GM13977 (cell line): Measurements from ENCODE around the gene DYRK4.
A peak's percentile ranks its signal among the peaks of the same experiment; 100 is the strongest.

Experiments used
- DNase-seq: peaks from one replicate; pipeline ENCODE4 v3.0.0; 2012; ENCODE audit warnings: low spot score
- in situ Hi-C: fragments of 300-500 bp; cut with MboI; formaldehyde crosslinking; loops from one replicate; pipeline ENCODE4 v1.12.0; 2022; ENCODE audit warnings: low sequenced_read_pairs, low pct_unique_long_range_greater_than_20kb, mixed read lengths, inconsistent platforms; ENCODE audit not compliant: unreplicated experiment
- TF ChIP-seq, protein P1 (sequence below): IDR thresholded peaks from 2 replicates; pipeline ENCODE4 v1.5.1; 2012; ENCODE audit warnings: mild to moderate bottlenecking, control low read depth; ENCODE audit not compliant: insufficient read depth; ENCODE audit errors: extremely low read depth, missing control alignments

Gene DYRK4

DNA sequence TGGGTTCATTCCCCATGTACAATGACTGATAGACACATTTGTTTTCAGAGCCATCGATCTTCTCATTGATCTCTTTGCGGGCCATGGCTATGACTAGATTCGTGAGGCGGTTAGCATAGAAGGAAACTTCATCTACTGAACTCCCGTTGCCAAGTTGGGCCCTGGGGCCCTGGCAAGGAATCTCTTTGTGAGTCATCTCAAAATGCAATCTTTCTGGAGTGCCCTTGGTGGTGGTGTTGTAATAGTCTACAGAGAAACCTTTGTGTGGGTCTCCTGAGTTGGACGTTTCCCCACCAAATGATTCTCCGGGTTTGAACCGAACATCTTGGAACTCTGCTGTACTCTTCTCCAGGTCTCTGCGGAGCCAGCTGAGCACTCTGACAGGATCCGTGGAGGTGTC, 66.4 kb downstream of the DYRK4 start:
- in situ Hi-C loops = no loop called here
- no peak for DNase-seq
- TF ChIP-seq, protein P1, sequence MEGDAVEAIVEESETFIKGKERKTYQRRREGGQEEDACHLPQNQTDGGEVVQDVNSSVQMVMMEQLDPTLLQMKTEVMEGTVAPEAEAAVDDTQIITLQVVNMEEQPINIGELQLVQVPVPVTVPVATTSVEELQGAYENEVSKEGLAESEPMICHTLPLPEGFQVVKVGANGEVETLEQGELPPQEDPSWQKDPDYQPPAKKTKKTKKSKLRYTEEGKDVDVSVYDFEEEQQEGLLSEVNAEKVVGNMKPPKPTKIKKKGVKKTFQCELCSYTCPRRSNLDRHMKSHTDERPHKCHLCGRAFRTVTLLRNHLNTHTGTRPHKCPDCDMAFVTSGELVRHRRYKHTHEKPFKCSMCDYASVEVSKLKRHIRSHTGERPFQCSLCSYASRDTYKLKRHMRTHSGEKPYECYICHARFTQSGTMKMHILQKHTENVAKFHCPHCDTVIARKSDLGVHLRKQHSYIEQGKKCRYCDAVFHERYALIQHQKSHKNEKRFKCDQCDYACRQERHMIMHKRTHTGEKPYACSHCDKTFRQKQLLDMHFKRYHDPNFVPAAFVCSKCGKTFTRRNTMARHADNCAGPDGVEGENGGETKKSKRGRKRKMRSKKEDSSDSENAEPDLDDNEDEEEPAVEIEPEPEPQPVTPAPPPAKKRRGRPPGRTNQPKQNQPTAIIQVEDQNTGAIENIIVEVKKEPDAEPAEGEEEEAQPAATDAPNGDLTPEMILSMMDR = no peak

- DNase-seq = no peak
- TF ChIP-seq, protein P1 = no peak
- in situ Hi-C loops = no loop called here
Measured at GRCh38 chr12:4630262-4630661, 68.3 kb downstream of the DYRK4 start.

GRCh38 chr12:4643747-4644146, 81.7 kb downstream of the DYRK4 start:
- in situ Hi-C loops = no loop called here
- no peak for DNase-seq

GRCh38 chr12:4645023-4645422, 83.0 kb downstream of the DYRK4 start:
- DNase-seq = no peak
- TF ChIP-seq, protein P1 = no peak
- in situ Hi-C loops = no loop called here

More at GRCh38 chr12:4643747-4644146, 81.7 kb downstream of the DYRK4 start:
- TF ChIP-seq, protein P1 = no peak

- TF ChIP-seq, protein P1 = no peak
- in situ Hi-C loops = no loop called here
- DNase-seq = no peak
Measured at GRCh38 chr12:4648104-4648500, 86.1 kb downstream of the DYRK4 start.

DNA sequence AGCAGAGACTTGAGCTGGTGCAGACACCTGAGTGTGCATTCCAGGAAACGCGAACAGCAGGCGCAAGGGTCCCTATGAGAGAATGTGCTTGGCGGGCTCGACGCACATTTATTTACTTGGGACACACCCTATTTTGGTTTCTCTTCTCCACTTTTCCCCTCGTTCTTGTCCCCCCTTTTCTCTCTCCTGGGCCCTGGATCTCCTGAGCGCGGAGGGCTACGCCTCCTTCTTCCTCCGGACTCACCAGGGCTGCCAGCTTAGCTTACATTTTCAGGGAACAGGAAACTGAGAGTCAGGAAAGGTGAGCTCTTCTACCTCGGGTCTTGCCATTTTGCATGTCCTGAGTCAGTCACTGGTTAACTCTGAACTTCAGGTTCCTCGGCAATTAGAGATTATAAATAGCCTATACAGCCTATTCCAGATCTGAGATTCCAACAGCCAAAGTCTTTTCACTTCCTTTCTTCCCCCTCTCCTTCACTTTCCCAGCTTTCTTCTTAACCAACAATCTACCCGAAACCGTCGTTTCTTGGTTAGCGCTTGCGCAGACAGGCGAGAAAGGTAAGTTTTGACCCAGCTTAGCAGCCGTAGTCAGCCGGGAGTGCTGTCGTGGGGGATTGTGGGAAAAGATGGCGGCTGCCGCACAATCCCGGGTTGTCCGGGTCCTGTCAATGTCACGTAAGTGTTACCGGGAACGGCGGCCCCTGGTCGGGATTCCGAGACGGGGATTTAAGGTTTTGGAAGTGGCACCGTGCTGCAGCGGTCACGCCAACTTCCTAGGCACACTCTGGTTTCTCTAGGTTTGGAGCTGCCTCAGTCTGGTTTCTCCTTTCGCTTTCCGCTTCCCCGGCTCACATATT, 86.7 kb downstream of the DYRK4 start, which contains the start of the genes AKAP3 and NDUFA9:
Gene AKAP3 (minus strand): TSS at position 551 of the 857 bp plus-strand sequence. CDS start 10,855 bp downstream, outside the sequence.
Gene NDUFA9 (plus strand): TSS at position 614 of the 857 bp plus-strand sequence. CDS start 13 bp downstream, at position 627.
- in situ Hi-C loops = no loop called here
- TF ChIP-seq, protein P1 = no peak
- DNase-seq = peak; percentile 62
